Epithelial cell of prostate (primary cell): Measurements from ENCODE around the gene LTB.
A peak's percentile ranks its signal among the peaks of the same experiment; 100 is the strongest.

Source experiments
- DNase-seq: peaks from one replicate; pipeline ENCODE4 v3.0.0-alpha.2; 2011; ENCODE audit warnings: low read depth, low spot score
- H3K27ac ChIP-seq: fragments of 450-650 bp; 2 replicates; pipeline ENCODE4 v1.5.1; 2017; ENCODE audit warnings: mild to moderate bottlenecking

Gene LTB

DNA sequence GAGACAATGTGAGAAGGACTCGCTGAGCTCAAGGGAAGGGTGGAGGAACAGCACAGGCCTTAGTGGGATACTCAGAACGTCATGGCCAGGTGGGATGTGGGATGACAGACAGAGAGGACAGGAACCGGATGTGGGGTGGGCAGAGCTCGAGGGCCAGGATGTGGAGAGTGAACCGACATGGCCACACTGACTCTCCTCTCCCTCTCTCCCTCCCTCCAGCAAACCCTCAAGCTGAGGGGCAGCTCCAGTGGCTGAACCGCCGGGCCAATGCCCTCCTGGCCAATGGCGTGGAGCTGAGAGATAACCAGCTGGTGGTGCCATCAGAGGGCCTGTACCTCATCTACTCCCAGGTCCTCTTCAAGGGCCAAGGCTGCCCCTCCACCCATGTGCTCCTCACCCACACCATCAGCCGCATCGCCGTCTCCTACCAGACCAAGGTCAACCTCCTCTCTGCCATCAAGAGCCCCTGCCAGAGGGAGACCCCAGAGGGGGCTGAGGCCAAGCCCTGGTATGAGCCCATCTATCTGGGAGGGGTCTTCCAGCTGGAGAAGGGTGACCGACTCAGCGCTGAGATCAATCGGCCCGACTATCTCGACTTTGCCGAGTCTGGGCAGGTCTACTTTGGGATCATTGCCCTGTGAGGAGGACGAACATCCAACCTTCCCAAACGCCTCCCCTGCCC lies 5.2 kb downstream of the LTB start:
- H3K27ac ChIP-seq: no peak overlapping the region
- no peak for DNase-seq

DNA sequence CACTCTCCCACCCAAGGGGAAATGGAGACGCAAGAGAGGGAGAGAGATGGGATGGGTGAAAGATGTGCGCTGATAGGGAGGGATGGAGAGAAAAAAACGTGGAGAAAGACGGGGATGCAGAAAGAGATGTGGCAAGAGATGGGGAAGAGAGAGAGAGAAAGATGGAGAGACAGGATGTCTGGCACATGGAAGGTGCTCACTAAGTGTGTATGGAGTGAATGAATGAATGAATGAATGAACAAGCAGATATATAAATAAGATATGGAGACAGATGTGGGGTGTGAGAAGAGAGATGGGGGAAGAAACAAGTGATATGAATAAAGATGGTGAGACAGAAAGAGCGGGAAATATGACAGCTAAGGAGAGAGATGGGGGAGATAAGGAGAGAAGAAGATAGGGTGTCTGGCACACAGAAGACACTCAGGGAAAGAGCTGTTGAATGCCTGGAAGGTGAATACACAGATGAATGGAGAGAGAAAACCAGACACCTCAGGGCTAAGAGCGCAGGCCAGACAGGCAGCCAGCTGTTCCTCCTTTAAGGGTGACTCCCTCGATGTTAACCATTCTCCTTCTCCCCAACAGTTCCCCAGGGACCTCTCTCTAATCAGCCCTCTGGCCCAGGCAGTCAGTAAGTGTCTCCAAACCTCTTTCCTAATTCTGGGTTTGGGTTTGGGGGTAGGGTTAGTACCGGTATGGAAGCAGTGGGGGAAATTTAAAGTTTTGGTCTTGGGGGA lies 6.1 kb downstream of the LTB start:
- no peak overlapping the region for H3K27ac ChIP-seq
- DNase-seq: no peak

DNA sequence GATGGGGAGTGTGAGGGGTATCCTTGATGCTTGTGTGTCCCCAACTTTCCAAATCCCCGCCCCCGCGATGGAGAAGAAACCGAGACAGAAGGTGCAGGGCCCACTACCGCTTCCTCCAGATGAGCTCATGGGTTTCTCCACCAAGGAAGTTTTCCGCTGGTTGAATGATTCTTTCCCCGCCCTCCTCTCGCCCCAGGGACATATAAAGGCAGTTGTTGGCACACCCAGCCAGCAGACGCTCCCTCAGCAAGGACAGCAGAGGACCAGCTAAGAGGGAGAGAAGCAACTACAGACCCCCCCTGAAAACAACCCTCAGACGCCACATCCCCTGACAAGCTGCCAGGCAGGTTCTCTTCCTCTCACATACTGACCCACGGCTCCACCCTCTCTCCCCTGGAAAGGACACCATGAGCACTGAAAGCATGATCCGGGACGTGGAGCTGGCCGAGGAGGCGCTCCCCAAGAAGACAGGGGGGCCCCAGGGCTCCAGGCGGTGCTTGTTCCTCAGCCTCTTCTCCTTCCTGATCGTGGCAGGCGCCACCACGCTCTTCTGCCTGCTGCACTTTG lies 6.8 kb downstream of the LTB start, which contains the start of gene TNF:
Gene TNF, plus strand, starts transcription at position 231 of the 567 bp plus-strand sequence. Its CDS starts 177 bp downstream, at position 408.
- no peak within 1 kb of the TSS for H3K27ac ChIP-seq

DNA sequence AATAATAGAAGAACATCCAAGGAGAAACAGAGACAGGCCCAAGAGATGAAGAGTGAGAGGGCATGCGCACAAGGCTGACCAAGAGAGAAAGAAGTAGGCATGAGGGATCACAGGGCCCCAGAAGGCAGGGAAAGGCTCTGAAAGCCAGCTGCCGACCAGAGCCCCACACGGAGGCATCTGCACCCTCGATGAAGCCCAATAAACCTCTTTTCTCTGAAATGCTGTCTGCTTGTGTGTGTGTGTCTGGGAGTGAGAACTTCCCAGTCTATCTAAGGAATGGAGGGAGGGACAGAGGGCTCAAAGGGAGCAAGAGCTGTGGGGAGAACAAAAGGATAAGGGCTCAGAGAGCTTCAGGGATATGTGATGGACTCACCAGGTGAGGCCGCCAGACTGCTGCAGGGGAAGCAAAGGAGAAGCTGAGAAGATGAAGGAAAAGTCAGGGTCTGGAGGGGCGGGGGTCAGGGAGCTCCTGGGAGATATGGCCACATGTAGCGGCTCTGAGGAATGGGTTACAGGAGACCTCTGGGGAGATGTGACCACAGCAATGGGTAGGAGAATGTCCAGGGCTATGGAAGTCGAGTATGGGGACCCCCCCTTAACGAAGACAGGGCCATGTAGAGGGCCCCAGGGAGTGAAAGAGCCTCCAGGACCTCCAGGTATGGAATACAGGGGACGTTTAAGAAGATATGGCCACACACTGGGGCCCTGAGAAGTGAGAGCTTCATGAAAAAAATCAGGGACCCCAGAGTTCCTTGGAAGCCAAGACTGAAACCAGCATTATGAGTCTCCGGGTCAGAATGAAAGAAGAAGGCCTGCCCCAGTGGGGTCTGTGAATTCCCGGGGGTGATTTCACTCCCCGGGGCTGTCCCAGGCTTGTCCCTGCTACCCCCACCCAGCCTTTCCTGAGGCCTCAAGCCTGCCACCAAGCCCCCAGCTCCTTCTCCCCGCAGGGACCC lies 7.8 kb downstream of the LTB start:
- DNase-seq: no peak
- H3K27ac ChIP-seq: no peak overlapping the region

More for the DNA sequence above, 6.8 kb downstream of the LTB start, which contains the start of gene TNF:
- no peak for DNase-seq

DNA sequence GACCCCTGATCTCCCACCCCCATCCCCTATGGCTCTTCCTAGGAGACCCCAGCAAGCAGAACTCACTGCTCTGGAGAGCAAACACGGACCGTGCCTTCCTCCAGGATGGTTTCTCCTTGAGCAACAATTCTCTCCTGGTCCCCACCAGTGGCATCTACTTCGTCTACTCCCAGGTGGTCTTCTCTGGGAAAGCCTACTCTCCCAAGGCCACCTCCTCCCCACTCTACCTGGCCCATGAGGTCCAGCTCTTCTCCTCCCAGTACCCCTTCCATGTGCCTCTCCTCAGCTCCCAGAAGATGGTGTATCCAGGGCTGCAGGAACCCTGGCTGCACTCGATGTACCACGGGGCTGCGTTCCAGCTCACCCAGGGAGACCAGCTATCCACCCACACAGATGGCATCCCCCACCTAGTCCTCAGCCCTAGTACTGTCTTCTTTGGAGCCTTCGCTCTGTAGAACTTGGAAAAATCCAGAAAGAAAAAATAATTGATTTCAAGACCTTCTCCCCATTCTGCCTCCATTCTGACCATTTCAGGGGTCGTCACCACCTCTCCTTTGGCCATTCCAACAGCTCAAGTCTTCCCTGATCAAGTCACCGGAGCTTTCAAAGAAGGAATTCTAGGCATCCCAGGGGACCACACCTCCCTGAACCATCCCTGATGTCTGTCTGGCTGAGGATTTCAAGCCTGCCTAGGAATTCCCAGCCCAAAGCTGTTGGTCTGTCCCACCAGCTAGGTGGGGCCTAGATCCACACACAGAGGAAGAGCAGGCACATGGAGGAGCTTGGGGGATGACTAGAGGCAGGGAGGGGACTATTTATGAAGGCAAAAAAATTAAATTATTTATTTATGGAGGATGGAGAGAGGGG lies 8.8 kb downstream of the LTB start:
- no peak overlapping the region for H3K27ac ChIP-seq

DNA sequence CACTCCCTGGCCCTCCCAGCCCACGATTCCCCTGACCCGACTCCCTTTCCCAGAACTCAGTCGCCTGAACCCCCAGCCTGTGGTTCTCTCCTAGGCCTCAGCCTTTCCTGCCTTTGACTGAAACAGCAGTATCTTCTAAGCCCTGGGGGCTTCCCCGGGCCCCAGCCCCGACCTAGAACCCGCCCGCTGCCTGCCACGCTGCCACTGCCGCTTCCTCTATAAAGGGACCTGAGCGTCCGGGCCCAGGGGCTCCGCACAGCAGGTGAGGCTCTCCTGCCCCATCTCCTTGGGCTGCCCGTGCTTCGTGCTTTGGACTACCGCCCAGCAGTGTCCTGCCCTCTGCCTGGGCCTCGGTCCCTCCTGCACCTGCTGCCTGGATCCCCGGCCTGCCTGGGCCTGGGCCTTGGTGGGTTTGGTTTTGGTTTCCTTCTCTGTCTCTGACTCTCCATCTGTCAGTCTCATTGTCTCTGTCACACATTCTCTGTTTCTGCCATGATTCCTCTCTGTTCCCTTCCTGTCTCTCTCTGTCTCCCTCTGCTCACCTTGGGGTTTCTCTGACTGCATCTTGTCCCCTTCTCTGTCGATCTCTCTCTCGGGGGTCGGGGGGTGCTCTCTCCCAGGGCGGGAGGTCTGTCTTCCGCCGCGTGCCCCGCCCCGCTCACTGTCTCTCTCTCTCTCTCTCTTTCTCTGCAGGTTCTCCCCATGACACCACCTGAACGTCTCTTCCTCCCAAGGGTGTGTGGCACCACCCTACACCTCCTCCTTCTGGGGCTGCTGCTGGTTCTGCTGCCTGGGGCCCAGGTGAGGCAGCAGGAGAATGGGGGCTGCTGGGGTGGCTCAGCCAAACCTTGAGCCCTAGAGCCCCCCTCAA lies 9.9 kb downstream of the LTB start, which contains the start of gene LTA:
Gene LTA, plus strand, starts transcription at position 249 of the 871 bp plus-strand sequence. Its CDS starts 454 bp downstream, at position 703.
- no peak for DNase-seq
- H3K27ac ChIP-seq: no peak within 1 kb of the TSS

More for the DNA sequence above, 8.8 kb downstream of the LTB start:
- DNase-seq: no peak

DNA sequence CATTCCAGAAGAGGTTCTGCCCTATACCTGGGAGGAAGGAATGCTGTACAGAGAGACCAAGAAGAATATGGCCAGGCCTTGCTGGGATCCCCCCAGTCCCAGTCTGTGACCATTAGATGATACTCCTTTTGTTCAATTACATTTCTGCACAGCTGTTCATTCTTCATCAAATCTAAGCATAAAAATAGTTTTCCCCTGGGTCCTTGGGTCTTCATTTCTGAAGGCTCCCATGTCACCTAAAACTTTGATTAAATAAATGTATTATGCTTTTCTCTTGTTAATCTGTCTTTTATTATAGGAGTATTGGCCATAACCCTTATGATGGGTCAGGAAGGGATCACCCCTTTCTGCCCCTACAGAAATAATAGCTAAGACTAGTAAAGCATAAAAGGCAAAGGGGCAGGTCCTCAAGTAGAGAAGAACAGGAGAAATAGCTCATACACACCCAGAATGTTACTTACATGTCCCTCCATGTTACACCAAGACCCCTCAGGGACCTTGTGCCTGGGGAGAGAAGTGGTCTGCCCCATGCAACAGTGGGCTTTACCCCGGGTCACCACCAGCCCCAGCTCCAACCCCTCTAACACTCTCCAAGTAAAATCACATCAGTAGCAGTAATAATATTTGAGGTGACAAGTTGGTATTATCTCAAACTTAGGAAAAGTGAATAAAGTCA lies 12.2 kb downstream of the LTB start:
- no peak for DNase-seq
- no peak overlapping the region for H3K27ac ChIP-seq

DNA sequence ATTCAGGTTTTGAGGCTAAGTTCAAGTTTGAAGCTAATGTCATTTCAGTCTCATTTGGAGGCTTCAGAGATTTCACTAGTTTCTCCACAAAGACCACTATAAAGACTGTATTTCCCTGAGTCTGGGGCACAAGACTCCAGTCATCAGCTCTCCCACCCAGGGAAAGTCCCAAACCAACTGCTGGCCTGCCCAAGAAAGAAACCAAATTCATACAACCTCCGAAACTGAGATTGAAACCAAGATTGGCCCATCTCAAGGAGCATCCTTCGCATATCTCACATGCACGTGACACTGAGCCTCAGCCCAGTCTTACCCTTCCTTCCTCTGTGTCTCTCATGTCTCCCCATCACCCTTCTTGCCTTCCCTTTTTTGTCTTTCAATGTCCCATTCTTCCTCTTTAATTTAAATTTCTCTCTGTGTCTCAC lies 13.7 kb downstream of the LTB start:
- no peak for DNase-seq
- H3K27ac ChIP-seq: no peak overlapping the region

DNA sequence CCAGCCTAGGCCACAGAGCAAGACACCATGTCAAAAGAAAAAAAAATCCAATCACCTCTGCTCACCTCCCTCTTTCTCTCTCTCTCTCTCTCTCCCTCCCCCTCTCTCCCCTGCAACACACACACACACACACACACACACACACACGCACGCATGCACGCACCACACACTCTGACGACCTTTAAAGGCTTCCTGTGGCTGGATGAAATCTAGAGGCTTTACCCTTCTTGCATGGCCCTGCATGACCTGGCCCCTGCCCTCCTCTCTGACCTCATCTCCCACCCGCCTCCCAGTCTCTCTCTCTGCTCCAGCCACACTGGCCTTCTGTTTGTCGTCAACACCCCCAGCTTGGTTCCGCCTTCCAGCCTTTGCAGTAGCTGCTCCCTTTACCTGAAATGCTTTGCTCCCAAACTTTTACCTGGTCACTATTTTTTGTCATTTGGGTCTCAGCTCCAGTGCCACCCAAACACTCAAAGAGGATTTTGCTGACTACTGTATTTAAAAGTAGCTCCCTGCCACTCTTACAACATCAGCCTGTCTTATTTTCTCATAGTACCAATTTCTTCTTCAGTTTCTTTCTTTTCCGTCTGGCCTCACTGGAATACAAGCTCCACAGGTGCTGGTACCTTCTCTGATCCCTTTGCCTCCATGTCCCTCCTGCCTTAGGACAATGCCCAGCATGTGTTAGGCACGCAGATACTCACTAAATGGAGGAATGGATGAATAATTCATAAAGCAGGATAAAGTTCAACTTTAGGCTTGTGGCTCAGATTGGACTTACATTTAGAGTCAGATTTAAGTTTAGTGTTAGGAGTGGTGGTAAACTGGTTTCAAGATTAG lies 14.5 kb downstream of the LTB start:
- DNase-seq: no peak
- H3K27ac ChIP-seq: no peak overlapping the region

DNA sequence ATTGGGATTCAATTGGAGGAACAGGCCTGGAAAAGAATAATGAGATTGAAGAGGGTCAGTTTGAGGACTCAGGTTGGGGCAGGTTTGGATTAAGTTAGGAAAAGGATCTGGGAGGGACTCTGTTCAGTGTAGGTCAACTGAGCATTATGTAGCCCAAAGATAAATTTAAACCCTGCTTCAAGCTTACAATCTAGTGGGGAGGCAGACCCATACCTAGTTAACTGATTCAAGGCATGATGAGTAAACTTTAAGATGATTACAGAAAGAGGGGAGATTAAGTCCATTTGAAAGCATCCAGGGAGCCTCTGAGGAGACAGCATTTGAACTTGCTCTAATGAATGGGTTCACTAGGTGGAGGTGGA lies 21.5 kb downstream of the LTB start:
- DNase-seq: no peak
- H3K27ac ChIP-seq: peak overlapping the region; percentile 42

DNA sequence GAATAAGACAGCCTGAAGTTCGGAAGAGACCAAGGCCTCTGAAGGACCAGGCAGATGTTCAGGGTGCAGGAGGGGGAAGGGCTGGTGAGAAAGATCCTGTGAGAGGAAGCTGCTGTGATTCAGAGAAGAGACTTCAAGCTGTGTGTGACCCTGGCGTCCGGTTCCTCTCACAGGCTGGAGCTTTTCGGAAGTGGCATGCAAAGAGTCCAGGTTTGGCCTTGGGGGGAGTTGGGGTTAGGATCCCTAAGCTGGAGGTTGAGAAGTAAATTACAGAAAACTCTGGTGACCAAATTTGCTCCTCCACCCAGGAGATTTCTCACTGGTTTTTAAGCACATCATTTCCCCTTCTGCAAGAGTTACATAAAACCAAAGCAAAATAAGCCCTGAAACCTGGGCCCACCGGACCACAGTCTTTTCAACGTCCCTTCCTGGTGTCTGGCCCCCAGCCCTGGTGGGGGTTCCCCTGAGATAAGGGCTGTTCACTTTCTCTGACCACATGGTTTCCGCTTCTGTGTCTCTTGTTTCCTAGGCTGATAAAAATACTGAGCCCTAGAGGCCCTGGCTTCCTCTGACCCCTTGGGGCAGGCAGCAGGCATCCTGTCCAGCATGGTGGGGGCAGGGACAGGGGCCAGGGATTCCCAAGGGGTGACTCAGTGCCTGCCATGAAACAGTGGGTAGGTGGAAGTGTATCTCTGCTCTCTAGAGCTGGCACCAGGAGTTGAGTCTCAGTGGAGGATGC lies 22.1 kb downstream of the LTB start:
- peak overlapping the region; percentile 42 for H3K27ac ChIP-seq
- DNase-seq: no peak

DNA sequence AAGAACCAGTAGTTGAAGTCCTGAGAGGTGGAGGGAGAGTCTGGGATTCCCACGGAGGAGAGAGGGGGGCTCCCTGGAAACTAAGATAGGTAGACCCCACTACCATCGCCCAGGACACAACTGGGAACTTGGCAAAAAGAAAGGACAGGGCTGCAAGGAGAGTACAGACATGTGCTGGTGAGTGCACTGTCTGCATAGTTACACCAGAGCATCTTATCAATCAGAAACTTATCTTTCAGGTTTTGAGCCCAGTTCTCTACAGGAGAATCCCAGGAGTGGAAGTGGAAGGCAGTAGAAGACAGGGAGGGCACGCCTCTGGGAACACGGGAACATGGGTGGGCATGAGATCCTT lies 22.6 kb downstream of the LTB start:
- H3K27ac ChIP-seq: peak overlapping the region; percentile 42
- DNase-seq: no peak

DNA sequence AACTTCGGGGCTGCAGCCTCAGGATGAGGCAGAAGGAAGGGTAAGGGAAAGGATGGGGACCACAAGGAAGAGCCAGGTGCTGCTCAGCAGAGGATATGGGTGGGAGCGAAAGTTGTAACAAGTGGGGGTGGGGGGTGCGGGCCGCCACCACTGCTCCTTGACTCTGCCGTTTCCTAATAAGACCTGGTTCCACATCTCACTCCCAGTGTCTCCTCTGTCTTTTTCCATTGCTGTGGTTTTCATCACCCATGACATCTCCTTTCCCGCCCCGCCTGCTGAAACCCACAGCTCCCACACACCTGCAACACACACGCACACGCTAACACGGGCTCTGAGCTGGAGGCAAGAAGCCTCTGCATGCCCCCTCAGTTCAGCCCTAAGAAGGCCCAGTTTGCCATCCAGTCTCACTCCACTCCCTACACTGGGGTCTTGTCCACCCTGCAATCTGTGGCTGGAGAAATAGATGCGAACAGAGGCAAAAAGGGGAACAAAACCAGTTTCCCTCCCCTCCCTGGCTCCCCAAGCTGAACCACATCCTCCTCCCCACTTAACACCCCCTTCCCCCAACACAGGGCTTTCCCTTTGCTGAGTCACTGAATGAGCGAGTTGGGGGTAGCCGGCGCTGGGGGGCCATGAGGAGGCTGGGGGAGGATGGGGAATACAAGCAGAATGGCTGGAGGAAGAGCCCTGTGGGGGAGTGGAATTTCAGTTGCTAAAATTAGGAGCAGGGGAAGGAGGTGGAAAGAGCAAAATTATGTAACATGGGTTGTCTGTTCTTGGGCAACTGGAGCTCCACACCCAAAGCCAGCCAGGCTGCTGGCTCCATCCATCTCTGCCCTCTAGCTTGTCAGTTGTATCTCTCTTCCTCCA lies 23.4 kb downstream of the LTB start:
- peak overlapping the region; percentile 42 for H3K27ac ChIP-seq
- no peak for DNase-seq

DNA sequence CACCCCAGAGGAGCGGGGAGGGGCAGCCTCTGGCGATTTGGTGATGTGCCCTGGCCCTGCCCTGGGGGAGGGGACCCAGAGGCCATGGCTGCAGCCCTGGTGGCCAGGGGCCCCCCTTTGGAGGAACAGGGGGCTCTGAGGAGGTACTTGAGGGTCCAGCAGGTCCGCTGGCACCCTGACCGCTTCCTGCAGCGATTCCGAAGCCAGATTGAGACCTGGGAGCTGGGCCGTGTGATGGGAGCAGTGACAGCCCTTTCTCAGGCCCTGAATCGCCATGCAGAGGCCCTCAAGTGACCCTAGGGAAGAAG lies 24.0 kb downstream of the LTB start:
- no peak overlapping the region for H3K27ac ChIP-seq
- DNase-seq: no peak

DNA sequence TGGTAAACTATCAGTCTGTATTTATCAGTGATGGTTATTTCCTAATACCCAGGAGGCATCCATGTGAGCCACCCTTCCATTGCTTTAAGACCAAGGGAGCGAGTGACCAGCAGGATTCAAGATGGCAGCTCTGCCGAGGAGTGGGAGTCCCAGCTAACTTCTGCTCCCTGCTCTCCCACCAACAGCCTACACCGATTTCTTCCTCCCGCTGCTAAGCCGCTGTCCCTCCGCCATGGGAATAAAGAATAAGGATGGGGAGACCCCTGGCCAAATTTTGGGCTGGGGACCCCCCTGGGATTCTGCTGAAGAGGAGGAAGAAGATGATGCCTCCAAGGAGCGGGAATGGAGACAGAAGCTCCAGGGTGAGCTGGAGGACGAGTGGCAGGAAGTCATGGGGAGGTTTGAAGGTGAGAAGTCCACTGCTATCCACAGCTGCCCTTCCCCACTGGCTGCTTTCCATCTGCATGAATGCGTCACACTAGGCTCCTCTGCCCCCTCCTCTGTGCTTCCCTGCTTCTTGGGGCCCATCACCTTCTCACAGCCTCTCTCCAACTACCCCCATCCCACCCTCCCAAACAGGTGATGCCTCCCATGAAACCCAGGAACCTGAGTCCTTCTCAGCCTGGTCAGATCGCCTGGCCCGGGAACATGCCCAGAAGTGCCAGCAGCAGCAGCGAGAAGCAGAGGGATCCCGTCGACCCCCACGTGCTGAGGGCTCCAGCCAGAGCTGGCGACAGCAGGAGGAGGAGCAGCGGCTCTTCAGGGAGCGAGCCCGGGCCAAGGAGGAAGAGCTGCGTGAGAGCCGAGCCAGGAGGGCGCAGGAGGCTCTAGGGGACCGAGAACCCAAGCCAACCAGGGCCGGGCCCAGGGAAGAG lies 24.5 kb downstream of the LTB start:
- DNase-seq: no peak

More for the DNA sequence above, 24.5 kb downstream of the LTB start:
- no peak overlapping the region for H3K27ac ChIP-seq
